Measurements from ENCODE around the gene DDX1. TPM values are rescaled to one million over a fixed set of nuclear protein-coding genes. Genes with fewer than 3 reads are reported as not detected.

DDX1 gene
- 128 to 151 TPM (median 130 TPM) in 5 replicates for total RNA-seq (2022; extraction: Qiagen RNA extraction; ENCODE audit: low read depth)

GRCh38 chr2:15591692-15592463 is at the start of gene DDX1:
TSS of gene DDX1 (plus strand) at chr2:15591868. CDS start at chr2:15591934, 66 bp downstream.

GRCh38 chr2:15560988-15561573 is 30.6 kb upstream of the DDX1 start, which contains the start of gene NBAS:
TSS of gene NBAS (minus strand) at chr2:15561334. CDS start at chr2:15561304, 30 bp downstream.

Other genes starting within 250 kb of the DDX1 start
- 13.9 to 16.7 TPM (median 15.8 TPM) in 5 replicates for gene NBAS, start 30.5 kb upstream of the DDX1 start, total RNA-seq (2022; extraction: Qiagen RNA extraction; ENCODE audit: low read depth)